Tibial nerve (tissue), 3 donors: ENCODE data around the gene MAP1LC3B2.

Experiments
- CTCF ChIP-seq, 5 experiments: fragments of 200-600 bp in 3 of 5; fragments of 450-650 bp in 2 of 5; sonication (generic) in 3 of 5; IDR thresholded peaks; one replicate each; pipeline ENCODE4 v1.5.1; 2016 to 2019; ENCODE audit warnings: antibody characterized with exemption in 5 of 5, mild to moderate bottlenecking in 3 of 5, moderate library complexity in 2 of 5
- POLR2A ChIP-seq, 2 donors: fragments of 450-650 bp; IDR thresholded peaks; one replicate each; pipeline ENCODE4 v1.6.1; 2017; ENCODE audit warnings: antibody characterized with exemption in 2 of 2, mild to moderate bottlenecking in 2 of 2, moderate library complexity in 2 of 2

GRCh38 chr12:116564080-116564479, 4.9 kb downstream of the MAP1LC3B2 start:
- TF ChIP-seq CTCF (IDR thresholded peaks at IDR 0.05) (no peak), POLR2A (IDR thresholded peaks at IDR 0.05) (no peak)
